ENCODE results near the gene TSC2. TPM values are rescaled to one million over a fixed set of nuclear protein-coding genes. Genes with fewer than 3 reads are reported as not detected.

Gene TSC2
- total RNA-seq, 3 donors from 2014 or later (not counting 1 experiment from before 2014, with no cell fraction given) = 135 to 197 (median 161) TPM

- H3K4me3 Mint-ChIP-seq = no peak within 1 kb of the TSS
- H3K36me3 Mint-ChIP-seq = no peaks in the 10 kb centered on the region
- H3K4me1 Mint-ChIP-seq = peaks cover 8 to 17% of the 10 kb centered on the region in 2 donors
- TF ChIP-seq CTCF (IDR thresholded peaks at IDR 0.05) = no peak
- Histone ChIP-seq H3K4me1 (ENCODE audit: control insufficient read depth, insufficient read depth, low read length) (peaks cover 25% of the 10 kb centered on the region), H3K9me3 (ENCODE audit: control insufficient read depth, insufficient read depth, low read length) (no peaks in the 10 kb centered on the region), H3K27ac (ENCODE audit: low read length) (no peak within 1 kb of the TSS), H3K4me3 (ENCODE audit: low read length) (no peak within 1 kb of the TSS), H3K36me3 (ENCODE audit: control insufficient read depth, insufficient read depth, low read length) (no peaks in the 10 kb centered on the region), H3K27me3 (ENCODE audit: control insufficient read depth, insufficient read depth, low read length) (peaks cover 14% of the 10 kb centered on the region)
- peaks cover 0 to 27% of the 10 kb centered on the region in 2 donors for H3K27me3 Mint-ChIP-seq (ENCODE audit: low read depth in 2 of 2)
- WGBS (ENCODE audit: insufficient coverage) = 2% methylated on average over 33 of the region's 33 CpGs
- peak in 1 of 2 donors; percentile 44 for DNase-seq
- H3K27ac Mint-ChIP-seq = no peak within 1 kb of the TSS
- no peak for ATAC-seq
- no peaks in the 10 kb centered on the region for H3K9me3 Mint-ChIP-seq
- intact Hi-C loops (cut with micrococcal nuclease) = no loop called here
These were observed 28.3 kb upstream of the TSC2 start, which contains the start of gene NPW for GRCh38 chr16:2019518-2019920. NPW (plus strand) TSS chr16:2019785.

GRCh38 chr16:2019921-2020831 is 27.6 kb upstream of the TSC2 start:
- ATAC-seq (no peak), DNase-seq (no peak)
- Histone ChIP-seq H3K27ac (ENCODE audit: low read length) (no peak overlapping the region), H3K36me3 (ENCODE audit: control insufficient read depth, insufficient read depth, low read length) (no peaks in the 10 kb centered on the region), H3K9me3 (ENCODE audit: control insufficient read depth, insufficient read depth, low read length) (no peaks in the 10 kb centered on the region), H3K27me3 (ENCODE audit: control insufficient read depth, insufficient read depth, low read length) (peaks cover 16% of the 10 kb centered on the region), H3K4me3 (ENCODE audit: low read length) (no peak overlapping the region), H3K4me1 (ENCODE audit: control insufficient read depth, insufficient read depth, low read length) (peaks cover 25% of the 10 kb centered on the region)
- intact Hi-C loops (cut with micrococcal nuclease) = loop anchor here (10.0 kb wide), 1 partner anchor 245 kb away; the partner anchor contains the start of gene RNPS1
- Mint-ChIP-seq H3K4me3 (no peak overlapping the region), H3K4me1 (peaks cover 8 to 17% of the 10 kb centered on the region in 2 donors), H3K9me3 (no peaks in the 10 kb centered on the region), H3K27me3 (ENCODE audit: low read depth in 2 of 2) (peaks cover 0 to 27% of the 10 kb centered on the region in 2 donors), H3K27ac (no peak overlapping the region), H3K36me3 (no peaks in the 10 kb centered on the region)
- 3% methylated on average over 96 of the region's 96 CpGs for WGBS (ENCODE audit: insufficient coverage)
- no peak for TF ChIP-seq CTCF (IDR thresholded peaks at IDR 0.05)

- peak overlapping the region; percentile 80 for H3K4me3 Mint-ChIP-seq
- intact Hi-C loops (cut with micrococcal nuclease) = loop anchor here (1.0 to 10.0 kb wide), 4 partner anchors 25 to 242 kb away; partner anchors contain the start of genes NTHL1, RNPS1, TRAF7 and TSC2
- Histone ChIP-seq H3K36me3 (ENCODE audit: control insufficient read depth, insufficient read depth, low read length) (no peaks in the 10 kb centered on the region), H3K27ac (ENCODE audit: low read length) (no peak overlapping the region), H3K4me3 (ENCODE audit: low read length) (peak overlapping the region; percentile 11), H3K27me3 (ENCODE audit: control insufficient read depth, insufficient read depth, low read length) (peaks cover 17% of the 10 kb centered on the region), H3K9me3 (ENCODE audit: control insufficient read depth, insufficient read depth, low read length) (no peaks in the 10 kb centered on the region), H3K4me1 (ENCODE audit: control insufficient read depth, insufficient read depth, low read length) (peaks cover 39% of the 10 kb centered on the region)
- ATAC-seq (peak; percentile 1 to 14 (median 3)), DNase-seq (no peak)
- H3K27me3 Mint-ChIP-seq (ENCODE audit: low read depth in 2 of 2) = peaks cover 0 to 27% of the 10 kb centered on the region in 2 donors
- H3K4me1 Mint-ChIP-seq = peaks cover 8 to 21% of the 10 kb centered on the region in 2 donors
- no peak for TF ChIP-seq CTCF (IDR thresholded peaks at IDR 0.05)
- H3K36me3 Mint-ChIP-seq = no peaks in the 10 kb centered on the region
- WGBS (ENCODE audit: insufficient coverage) = 3% methylated on average over 14 of the region's 14 CpGs
- peak overlapping the region in 1 of 2 donors; percentile 80 for H3K27ac Mint-ChIP-seq
- no peaks in the 10 kb centered on the region for H3K9me3 Mint-ChIP-seq
These were observed 25.1 kb upstream of the TSC2 start for GRCh38 chr16:2022723-2023091.
